Pulmonary artery endothelial cell (primary cell): Measurements from ENCODE around the gene L1CAM. TPM values are rescaled to one million over a fixed set of nuclear protein-coding genes. Genes with fewer than 3 reads are reported as not detected.

Experiments
- DNase-seq: peaks from one replicate; pipeline ENCODE4 v3.0.0-alpha.2; 2011; ENCODE audit warnings: low read depth, low spot score
- total RNA-seq: library from RNA; depleted of rRNA; stranded (reverse); fragments of >200 nt; gene quantifications from 2 replicates; pipeline ENCODE4 v1.2.3, GENCODE V29; 2014

Gene L1CAM
- total RNA-seq, 1 donor from 2014 or later: 0.13 TPM

GRCh38 chrX:153924149-153924861 is 38.3 kb upstream of the L1CAM start:
- no peak for DNase-seq

DNA sequence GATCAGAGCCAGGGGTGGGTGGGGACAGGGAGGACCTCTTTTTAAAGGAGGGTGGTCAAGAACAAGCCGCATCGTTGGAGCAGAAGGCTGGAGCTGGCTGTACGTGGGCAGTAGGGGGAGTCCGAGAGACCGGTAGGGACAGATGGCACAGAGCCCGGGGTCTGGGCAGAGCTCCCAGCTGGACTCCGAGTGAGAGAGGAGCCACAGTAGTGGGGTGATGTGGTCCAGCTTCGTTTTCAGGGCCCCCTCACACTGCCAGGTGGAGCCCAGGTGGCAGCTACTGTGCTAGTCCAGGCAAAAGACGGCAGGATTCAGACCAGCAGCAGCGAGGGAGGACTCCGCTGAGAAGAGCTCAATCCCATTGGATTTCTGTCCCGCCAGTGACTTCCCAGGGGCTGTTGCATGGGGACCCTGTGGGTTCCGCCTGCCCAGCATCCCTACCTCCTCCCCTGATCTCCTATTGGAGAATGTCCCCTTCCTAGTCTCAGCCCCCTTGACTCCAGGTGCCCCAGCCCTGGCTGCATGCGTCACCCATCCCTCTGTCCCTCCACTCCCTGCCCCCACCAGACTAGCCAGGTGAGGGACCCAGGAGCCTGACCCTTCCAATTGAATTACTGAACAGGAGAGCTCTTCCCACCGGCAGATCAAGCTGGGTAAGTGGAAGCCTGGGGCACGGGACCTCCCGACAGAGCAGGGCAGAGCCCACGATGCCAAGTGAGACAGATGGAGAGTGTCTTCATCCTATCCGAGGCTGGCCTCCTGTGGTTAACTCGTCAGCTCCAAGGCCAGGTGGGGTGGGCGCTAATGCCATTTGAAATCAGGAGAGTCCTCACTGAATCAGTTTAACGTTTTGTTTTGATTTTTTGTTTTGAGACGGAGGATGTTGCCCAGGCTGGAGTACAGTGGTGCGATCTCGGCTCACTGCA is 37.2 kb upstream of the L1CAM start:
- DNase-seq: no peak

DNA sequence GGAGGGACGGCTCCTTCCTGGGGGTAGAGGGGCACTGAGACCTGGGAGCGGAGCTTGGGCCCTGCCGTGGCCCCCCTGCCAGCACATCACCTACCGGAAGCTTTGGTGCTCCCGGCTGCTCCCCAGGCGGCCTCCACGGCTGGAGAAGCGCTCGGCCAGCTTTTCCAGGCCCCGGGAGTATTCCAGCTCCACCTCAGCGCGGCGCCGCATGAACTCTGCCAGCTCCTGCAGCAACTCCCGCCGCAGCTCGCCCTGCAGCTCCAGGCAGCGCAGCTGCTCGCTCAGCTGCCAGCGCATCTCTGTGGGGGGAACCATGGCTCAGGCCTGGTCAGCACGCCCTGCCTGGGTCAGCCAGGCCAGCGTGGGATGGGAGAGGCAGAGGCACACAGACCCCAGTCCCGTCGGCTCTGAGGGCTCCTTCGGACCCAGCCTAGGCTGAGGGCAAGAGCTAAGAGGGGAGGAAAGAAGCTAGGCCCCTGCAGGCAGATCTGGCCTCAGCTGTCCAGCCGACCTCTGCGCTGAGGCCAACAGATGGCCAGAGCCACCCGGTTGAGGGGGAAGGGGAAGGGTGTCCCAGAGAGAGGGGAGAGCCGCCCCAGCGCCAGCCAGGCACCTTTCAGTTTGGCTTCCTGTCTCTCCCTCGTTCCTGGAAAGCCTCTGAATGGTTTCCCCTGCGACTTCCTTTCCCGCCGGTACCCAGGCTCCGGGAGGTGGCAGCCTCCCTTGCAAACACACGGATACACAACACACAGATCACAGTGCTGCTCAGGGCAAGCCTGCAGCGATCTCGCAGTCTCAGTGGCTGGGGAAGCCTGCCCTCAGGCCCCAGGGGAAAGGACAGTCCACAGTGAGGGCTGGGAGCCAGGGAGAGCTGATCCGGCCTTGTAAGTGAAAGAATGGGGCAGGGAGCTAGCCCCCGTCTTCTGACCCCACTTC is 35.8 kb upstream of the L1CAM start:
- DNase-seq: no peak

GRCh38 chrX:153921070-153921469 is 35.1 kb upstream of the L1CAM start:
- no peak for DNase-seq

GRCh38 chrX:153920546-153920945 is 34.6 kb upstream of the L1CAM start:
- DNase-seq: no peak

GRCh38 chrX:153919281-153919680 is 33.3 kb upstream of the L1CAM start:
- DNase-seq: no peak

DNA sequence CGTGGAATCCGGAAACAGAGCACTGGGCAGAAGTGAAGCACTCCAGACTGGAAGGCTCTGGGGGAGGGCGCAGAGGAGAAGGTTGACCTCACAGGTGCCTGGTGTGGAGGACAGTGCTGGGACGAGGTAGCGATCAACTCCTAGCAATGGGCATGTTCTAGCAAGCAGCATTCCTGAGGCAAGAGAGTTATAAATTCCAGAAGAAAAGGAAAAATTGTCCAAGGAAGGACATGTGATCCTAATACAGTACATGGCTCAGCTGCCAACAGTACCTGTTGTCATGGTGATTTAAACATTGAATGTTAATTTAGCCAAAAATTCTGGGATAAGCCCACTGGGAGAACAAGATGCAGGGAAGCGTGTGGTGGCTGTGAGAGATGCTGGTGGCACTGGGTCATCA is 31.9 kb upstream of the L1CAM start:
- DNase-seq: no peak

- DNase-seq: no peak
Measured at GRCh38 chrX:153913701-153914100, 27.7 kb upstream of the L1CAM start.

DNA sequence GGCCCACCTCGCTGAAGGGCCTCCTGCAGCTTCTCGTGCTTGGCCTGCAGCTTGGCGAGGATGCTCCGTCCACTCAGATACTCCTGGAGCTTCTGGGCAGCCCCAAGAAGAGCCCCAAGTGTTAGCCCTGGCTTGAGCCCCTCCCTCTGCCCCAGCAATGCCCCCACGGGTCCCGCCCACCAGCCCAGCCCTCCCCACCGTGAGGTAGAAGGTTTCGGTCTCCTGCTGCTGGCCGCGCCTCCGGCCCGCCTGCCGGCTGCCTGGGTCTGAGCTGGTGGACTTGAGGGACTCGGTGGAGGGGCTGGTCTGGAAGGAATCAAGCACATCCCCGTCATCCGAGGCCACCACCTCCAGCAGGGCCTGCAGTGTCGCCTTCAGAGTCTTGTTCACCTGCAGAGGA is 27.2 kb upstream of the L1CAM start:
- no peak for DNase-seq

GRCh38 chrX:153911798-153912197 is 25.8 kb upstream of the L1CAM start:
- DNase-seq: no peak

- no peak for DNase-seq
Measured at GRCh38 chrX:153910446-153910845, 24.5 kb upstream of the L1CAM start.

- DNase-seq: no peak
Measured at GRCh38 chrX:153909980-153910360, 24.0 kb upstream of the L1CAM start.

GRCh38 chrX:153909024-153909979 is 23.3 kb upstream of the L1CAM start:
- no peak for DNase-seq

GRCh38 chrX:153908219-153908860 is 22.4 kb upstream of the L1CAM start:
- no peak for DNase-seq

GRCh38 chrX:153907456-153907855 is 21.5 kb upstream of the L1CAM start:
- DNase-seq: no peak

DNA sequence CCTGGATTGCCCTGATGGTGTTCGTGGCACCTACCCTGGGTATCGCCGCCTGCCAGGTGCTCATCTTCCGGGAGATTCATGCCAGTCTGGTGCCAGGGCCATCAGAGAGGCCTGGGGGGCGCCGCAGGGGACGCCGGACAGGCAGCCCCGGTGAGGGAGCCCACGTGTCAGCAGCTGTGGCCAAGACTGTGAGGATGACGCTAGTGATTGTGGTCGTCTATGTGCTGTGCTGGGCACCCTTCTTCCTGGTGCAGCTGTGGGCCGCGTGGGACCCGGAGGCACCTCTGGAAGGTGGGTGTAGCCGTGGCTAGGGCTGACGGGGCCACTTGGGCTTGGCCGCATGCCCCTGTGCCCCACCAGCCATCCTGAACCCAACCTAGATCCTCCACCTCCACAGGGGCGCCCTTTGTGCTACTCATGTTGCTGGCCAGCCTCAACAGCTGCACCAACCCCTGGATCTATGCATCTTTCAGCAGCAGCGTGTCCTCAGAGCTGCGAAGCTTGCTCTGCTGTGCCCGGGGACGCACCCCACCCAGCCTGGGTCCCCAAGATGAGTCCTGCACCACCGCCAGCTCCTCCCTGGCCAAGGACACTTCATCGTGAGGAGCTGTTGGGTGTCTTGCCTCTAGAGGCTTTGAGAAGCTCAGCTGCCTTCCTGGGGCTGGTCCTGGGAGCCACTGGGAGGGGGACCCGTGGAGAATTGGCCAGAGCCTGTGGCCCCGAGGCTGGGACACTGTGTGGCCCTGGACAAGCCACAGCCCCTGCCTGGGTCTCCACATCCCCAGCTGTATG is 20.3 kb upstream of the L1CAM start:
- DNase-seq: no peak

- no peak for DNase-seq
Measured at GRCh38 chrX:153905481-153906095, 19.6 kb upstream of the L1CAM start.
